Erythroblast (primary cell): ENCODE results near the gene TESK2.

Source experiments
- GATA1 ChIP-seq: IDR thresholded peaks from 2 replicates; pipeline ENCODE4 v1.6.1; 2011; ENCODE audit warnings: low read depth, mild to moderate bottlenecking, control low read depth, low read length, moderate library complexity
- POLR2A ChIP-seq: IDR thresholded peaks from 2 replicates; pipeline ENCODE4 v1.6.1; 2011; ENCODE audit warnings: mild to moderate bottlenecking, low read length

GRCh38 chr1:45332346-45332720 lies 158.6 kb downstream of the TESK2 start:
- TF ChIP-seq POLR2A (no peak), GATA1 (no peak)
